NCI-H526 (cell line): ENCODE measurements around the gene CHST6.
"Not testable (repeated sequence)": the region's sequence is repeated elsewhere in the genome, so short reads cannot be mapped to it uniquely, and the experiment has no call there.

ENCODE experiments used
- DNase-seq, 2 experiments: peaks; one replicate each; lab custom pipeline; 2025; lab: John Stamatoyannopoulos, UW

Gene CHST6

DNA sequence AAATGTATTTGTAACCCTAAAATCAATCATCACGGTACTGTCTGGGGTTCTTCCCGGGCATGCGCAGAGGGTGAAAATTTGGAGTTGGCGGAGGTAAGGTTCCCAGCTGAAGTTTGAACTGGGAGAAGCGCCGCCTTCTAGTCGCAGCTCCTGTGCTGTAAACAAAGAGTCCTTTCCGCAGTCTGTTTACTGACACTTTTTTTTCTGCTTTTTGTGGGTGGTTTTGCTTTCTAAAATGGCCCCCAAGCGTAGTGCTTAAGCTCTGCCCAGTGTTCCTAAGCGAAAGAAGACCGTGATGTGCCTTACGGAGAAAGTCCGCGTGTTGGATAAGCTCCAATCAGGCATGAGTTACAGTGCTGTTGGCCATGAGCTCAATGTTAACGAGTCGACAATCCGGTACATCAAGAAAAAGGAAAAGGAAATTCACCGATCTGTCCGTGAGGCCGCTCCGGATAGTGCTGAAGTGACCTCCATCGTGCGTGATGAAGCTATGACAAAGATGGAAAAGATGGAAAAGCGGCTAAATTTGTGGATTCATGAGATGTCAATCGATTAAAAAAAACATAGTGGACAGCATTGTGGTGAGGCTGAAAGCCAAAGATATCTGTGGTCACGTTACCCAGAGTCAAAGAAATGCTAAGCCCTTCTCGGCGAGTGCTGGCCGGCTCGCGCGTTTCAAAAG, 61.4 kb downstream of the CHST6 start:
- DNase-seq: peak; percentile 81 to 88

DNA sequence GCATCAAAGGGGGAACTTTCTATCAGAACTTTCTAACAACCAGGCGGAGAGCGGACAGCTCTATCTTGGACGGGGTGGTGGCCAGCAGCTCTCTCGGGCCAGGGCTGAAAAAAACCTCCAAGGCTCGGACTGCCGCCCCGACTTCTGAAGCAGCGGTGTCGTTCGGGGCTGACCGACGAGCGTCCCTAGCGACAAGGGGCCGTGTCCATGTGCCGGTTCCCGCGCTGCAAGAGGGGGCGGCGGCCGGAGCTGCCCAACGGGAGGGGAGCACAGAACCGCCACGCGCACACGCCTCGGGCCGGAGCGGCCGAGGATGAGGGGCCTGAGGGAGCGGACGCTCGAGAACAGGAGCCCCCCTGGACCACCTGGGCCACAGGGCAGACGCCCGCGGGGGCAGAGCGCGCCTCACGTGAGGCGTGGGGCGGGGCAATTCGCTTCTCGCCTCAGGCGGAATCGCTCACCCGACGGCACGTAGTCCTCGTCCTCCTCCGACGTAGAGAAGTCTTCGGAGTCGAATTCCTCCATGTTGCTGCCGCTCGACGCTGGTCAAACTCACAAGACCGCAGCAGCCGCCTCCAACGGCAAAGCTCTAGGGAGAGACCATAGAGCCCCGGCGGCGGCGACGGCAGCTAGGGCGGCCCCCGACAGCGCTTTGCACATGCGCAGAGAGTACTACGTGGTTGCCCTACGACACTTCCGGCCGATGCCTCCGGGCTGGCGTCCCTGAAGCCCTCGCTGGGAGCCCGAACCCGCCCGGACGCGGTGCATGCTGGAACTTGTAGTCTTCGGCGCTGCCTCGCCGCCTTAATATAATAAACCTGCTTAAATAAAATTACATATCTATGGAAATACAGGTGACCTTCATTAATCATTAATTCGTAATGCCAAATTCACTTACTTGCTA, 62.2 kb downstream of the CHST6 start, which contains the start of gene CFDP1:
CFDP1 (minus strand) TSS at position 676 of the 904 bp plus-strand sequence; CDS start at position 525, 151 bp downstream.
- peak; percentile 84 to 95 for DNase-seq

DNA sequence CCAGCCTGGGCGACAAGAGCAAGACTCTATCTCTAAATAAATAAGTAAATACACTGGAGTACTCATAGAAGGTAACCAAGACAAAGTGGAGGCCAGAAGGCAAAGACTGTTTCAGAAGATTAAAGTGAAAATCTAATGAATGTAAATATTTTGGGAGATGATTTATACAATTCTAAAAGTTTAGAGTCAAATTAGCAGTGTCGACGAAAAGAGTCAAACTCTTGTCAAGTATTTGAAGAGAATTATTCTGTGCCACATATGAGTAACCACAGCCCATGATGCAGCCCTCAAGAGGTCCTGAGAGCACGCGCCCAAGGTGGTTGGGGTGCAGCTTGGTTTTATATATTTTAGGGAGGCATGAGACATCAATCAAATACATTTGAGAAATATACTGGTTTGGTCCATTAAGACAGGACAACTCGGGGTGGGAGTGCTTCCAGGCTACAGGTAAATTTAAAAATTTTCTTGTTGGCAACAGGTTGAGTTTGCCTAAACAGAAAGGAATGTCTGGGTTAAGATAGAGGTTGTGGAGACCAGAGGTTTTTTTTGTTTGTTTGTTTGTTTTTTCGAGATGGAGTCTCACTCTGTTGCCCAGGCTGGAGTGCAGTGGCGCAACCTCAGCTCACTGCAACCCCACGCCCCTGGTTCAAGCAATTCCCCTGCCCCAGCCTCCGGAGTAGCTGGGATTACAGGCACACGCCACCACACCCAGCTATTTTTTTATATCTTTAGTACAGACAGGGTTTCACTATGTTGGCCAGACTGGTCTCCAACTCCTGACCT, 65.4 kb downstream of the CHST6 start:
- no peak for DNase-seq

DNA sequence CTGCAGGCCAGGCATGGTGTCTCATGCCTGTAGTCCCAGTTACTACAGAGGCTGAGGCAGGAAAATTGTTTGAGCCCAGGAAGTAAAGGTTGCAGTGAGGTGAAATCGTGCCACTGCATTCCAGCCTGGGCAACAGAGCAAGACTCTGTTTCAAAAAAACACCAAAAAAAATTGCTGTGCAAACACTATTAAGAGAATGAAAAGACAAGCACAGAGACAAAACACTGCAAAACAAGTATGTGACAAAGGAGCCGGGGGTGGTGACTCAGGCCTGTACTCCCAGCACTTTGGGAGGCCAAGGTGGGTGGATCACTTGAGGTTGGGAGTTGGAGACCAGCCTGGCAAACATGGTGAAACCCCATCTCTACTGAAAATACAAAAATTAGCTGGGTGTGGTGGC, 68.7 kb downstream of the CHST6 start:
- not testable (repeated sequence) for DNase-seq

DNA sequence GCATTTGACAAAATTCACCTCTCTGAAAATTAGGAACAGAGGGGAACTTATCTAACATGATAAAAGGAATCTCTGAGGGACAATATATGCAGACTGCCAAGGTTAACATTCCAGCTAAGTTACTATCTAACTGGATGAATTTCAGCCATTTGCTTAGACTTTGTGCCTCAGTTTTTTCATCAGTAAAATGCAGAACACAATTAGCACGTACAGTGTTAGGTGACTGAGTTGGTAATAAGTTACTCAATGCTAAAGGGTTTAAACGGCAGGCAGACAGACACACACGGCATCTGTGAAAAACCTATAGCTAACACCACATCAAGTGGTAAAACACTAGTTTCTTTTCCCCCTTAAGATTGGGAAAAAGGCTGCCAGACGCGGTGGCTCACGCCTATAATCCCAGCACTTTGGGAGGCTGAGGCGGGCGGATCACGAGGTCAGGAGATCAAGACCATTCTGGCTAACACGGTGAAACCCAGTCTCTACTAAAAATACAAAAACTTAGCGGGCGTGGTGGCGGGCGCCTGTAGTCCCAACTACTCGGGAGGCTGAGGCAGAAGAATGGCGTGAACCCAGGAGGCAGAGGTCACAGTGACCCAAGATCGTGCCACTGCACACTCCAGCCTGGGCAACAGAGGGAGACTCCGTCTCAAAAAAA, 71.0 kb downstream of the CHST6 start:
- DNase-seq: not testable (repeated sequence)

DNA sequence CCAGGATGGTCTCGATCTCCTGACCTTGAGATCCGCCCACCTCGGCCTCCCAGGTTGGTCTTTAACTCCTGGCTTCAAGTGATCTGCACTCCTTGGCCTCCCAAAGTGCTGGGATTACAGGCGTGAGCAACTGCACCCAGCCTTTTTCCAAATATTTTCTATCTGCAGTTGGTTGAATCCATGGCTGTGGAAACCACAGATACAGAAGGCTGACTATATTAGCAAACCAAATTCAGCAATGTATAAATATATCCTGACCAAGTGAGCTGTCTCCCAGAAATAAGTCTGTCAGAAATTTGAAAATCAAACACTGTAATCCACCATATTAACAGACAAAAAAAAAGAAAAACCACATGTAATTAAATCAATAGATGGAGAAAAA, 71.5 kb downstream of the CHST6 start:
- DNase-seq: peak; percentile 8 to 42
